ENCODE data around the gene ARHGEF1. TPM values are rescaled to one million over a fixed set of nuclear protein-coding genes. Genes with fewer than 3 reads are reported as not detected.

ARHGEF1 gene
- total and polyA plus RNA-seq, 7 donors: 15.8 to 28.0 (median 20.7) TPM

GRCh38 chr19:41932259-41932719 is 49.3 kb downstream of the ARHGEF1 start:
- Histone ChIP-seq H3K9me3 (no peaks in the 10 kb centered on the region), H3K4me3 (no peak overlapping the region), H3K27ac (no peak overlapping the region), H3K27me3 (ENCODE audit: insufficient read depth in 3 of 3, low read length in 2 of 3) (peaks cover 0 to 87% (median 39%) of the 10 kb centered on the region in 3 donors), H3K36me3 (ENCODE audit: insufficient read depth in 1 of 2, low read depth in 1 of 2) (no peaks in the 10 kb centered on the region), H3K4me1 (peaks cover 5% of the 10 kb centered on the region)
- TF ChIP-seq, protein P1, sequence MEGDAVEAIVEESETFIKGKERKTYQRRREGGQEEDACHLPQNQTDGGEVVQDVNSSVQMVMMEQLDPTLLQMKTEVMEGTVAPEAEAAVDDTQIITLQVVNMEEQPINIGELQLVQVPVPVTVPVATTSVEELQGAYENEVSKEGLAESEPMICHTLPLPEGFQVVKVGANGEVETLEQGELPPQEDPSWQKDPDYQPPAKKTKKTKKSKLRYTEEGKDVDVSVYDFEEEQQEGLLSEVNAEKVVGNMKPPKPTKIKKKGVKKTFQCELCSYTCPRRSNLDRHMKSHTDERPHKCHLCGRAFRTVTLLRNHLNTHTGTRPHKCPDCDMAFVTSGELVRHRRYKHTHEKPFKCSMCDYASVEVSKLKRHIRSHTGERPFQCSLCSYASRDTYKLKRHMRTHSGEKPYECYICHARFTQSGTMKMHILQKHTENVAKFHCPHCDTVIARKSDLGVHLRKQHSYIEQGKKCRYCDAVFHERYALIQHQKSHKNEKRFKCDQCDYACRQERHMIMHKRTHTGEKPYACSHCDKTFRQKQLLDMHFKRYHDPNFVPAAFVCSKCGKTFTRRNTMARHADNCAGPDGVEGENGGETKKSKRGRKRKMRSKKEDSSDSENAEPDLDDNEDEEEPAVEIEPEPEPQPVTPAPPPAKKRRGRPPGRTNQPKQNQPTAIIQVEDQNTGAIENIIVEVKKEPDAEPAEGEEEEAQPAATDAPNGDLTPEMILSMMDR (IDR thresholded peaks at IDR 0.05): no peak
- intact Hi-C loops (cut with DNase I): loop anchor here in 1 of 2 donors (5.0 kb wide), 1 partner anchor 55 kb away; the partner anchor contains the start of gene CD79A
- no peak for DNase-seq
- WGBS, 3 donors: 13 to 18% (median 15%) methylated on average over 10 to 11 of the region's 11 CpGs
- no peak for ATAC-seq

GRCh38 chr19:41932720-41933332 is 49.8 kb downstream of the ARHGEF1 start:
- Histone ChIP-seq H3K9me3 (no peaks in the 10 kb centered on the region), H3K4me1 (peaks cover 5% of the 10 kb centered on the region), H3K27ac (no peak overlapping the region), H3K4me3 (no peak overlapping the region), H3K36me3 (ENCODE audit: insufficient read depth in 1 of 2, low read depth in 1 of 2) (no peaks in the 10 kb centered on the region), H3K27me3 (ENCODE audit: insufficient read depth in 3 of 3, low read length in 2 of 3) (peaks cover 0 to 88% (median 36%) of the 10 kb centered on the region in 3 donors)
- DNase-seq (no peak), ATAC-seq (no peak)
- TF ChIP-seq, protein P1 (IDR thresholded peaks at IDR 0.05): no peak
- intact Hi-C loops (cut with DNase I): loop anchor here in 1 of 2 donors (5.0 kb wide), 1 partner anchor 56 kb away; the partner anchor contains the start of gene CD79A
- 6 to 13% (median 8%) methylated on average over 29 of the region's 29 CpGs for WGBS, 3 donors

GRCh38 chr19:41933693-41934426 is 50.9 kb downstream of the ARHGEF1 start:
- intact Hi-C loops (cut with DNase I): loop anchor here in 1 of 2 donors (5.0 kb wide), 1 partner anchor 57 kb away; the partner anchor contains the start of gene CD79A

GRCh38 chr19:41934849-41935374 is 51.9 kb downstream of the ARHGEF1 start:
- Histone ChIP-seq H3K4me3 (no peak overlapping the region), H3K4me1 (no peaks in the 10 kb centered on the region), H3K9me3 (no peaks in the 10 kb centered on the region), H3K27me3 (ENCODE audit: insufficient read depth in 3 of 3, low read length in 2 of 3) (peaks cover 0 to 72% (median 29%) of the 10 kb centered on the region in 3 donors), H3K36me3 (ENCODE audit: insufficient read depth in 1 of 2, low read depth in 1 of 2) (no peaks in the 10 kb centered on the region), H3K27ac (no peak overlapping the region)
- WGBS, 3 donors: 21 to 24% (median 21%) methylated on average over 7 of the region's 7 CpGs
- intact Hi-C loops (cut with DNase I): loop anchor here in 1 of 2 donors (5.0 kb wide), 1 partner anchor 58 kb away; the partner anchor contains the start of gene CD79A
- ATAC-seq (peak; percentile 53 to 80 (median 66)), DNase-seq (peak; percentile 58 to 75)
- TF ChIP-seq, protein P1 (IDR thresholded peaks at IDR 0.05): peak; percentile 67

More at GRCh38 chr19:41933693-41934426, 50.9 kb downstream of the ARHGEF1 start:
- ATAC-seq (no peak), DNase-seq (no peak)
- H3K27ac ChIP-seq: no peak overlapping the region
- H3K9me3 ChIP-seq: no peaks in the 10 kb centered on the region
- no peak overlapping the region for H3K4me3 ChIP-seq
- peaks cover 0 to 78% (median 29%) of the 10 kb centered on the region in 3 donors for H3K27me3 ChIP-seq (ENCODE audit: insufficient read depth in 3 of 3, low read length in 2 of 3)
- TF ChIP-seq, protein P1 (IDR thresholded peaks at IDR 0.05): no peak
- 53 to 66% (median 62%) methylated on average over 7 of the region's 7 CpGs for WGBS, 3 donors
- H3K36me3 ChIP-seq (ENCODE audit: insufficient read depth in 1 of 2, low read depth in 1 of 2): no peaks in the 10 kb centered on the region
- no peaks in the 10 kb centered on the region for H3K4me1 ChIP-seq
